Panc1 (cell line): Measurements from ENCODE around the gene PDCD2L. TPM values are rescaled to one million over a fixed set of nuclear protein-coding genes. Genes with fewer than 3 reads are reported as not detected.

Experiments used
- ATAC-seq: fragments of 200-7000 bp; cut with Tn5 transposase; 2 replicates; pipeline ENCODE4 v1.9.1; 2020; ENCODE audit warnings: mild to moderate bottlenecking, moderate library complexity
- BruUV-seq: library from RNA; stranded (reverse); fragments of 400-500 nt; replicated peaks from 2 replicates; lab custom pipeline; 2021; lab: Mats Ljungman, UMichigan
- CTCF ChIA-PET: fragments of 300-600 bp; sonication (Branson Sonifier 250); formaldehyde crosslinking; loops from one replicate; lab custom pipeline; 2022; ENCODE audit warnings: antibody characterized with exemption; lab: Charles Lee
- POLR2A ChIA-PET: fragments of 300-600 bp; sonication (Branson Sonifier 250); formaldehyde crosslinking; loops from one replicate; lab custom pipeline; 2022; ENCODE audit warnings: antibody characterized with exemption; lab: Charles Lee
- DNase-seq: peaks from one replicate; pipeline ENCODE4 v3.0.0-alpha.2; 2010; ENCODE audit warnings: low read depth, low spot score
- H3K27ac ChIP-seq: 2 replicates; pipeline ENCODE4 v1.5.1; 2011; ENCODE audit warnings: mild to moderate bottlenecking, low read length, inconsistent platforms
- H3K27me3 ChIP-seq: fragments of 200-500 bp; sonication (Bioruptor generic); 2 replicates; pipeline ENCODE4 v1.6.0; 2014; ENCODE audit warnings: low read length, inconsistent platforms; ENCODE audit not compliant: control insufficient read depth, insufficient read depth
- H3K36me3 ChIP-seq: fragments of 200-500 bp; sonication (Bioruptor generic); 2 replicates; pipeline ENCODE4 v1.5.1; 2014; ENCODE audit warnings: inconsistent platforms, mild to moderate bottlenecking, low read length, moderate library complexity; ENCODE audit not compliant: control insufficient read depth, insufficient read depth
- H3K4me1 ChIP-seq: 2 replicates; pipeline ENCODE4 v1.5.1; 2011; ENCODE audit warnings: inconsistent platforms, mild to moderate bottlenecking, low read length, moderate library complexity; ENCODE audit not compliant: control insufficient read depth, insufficient read depth
- H3K4me3 ChIP-seq, 2 experiments: 2 replicates each; pipeline ENCODE4 v1.5.1; 2011 to 2012; ENCODE audit warnings: low read depth in 2 of 2, low read length in 2 of 2, mild to moderate bottlenecking in 2 of 2, inconsistent platforms in 1 of 2, moderate library complexity in 1 of 2
- H3K9me3 ChIP-seq: fragments of 200-500 bp; sonication (Bioruptor generic); 2 replicates; pipeline ENCODE4 v1.5.1; 2014; ENCODE audit warnings: low read depth, mild to moderate bottlenecking, inconsistent platforms, low read length, moderate library complexity; ENCODE audit not compliant: control insufficient read depth, insufficient read depth
- POLR2AphosphoS5 ChIP-seq: IDR thresholded peaks from 2 replicates; pipeline ENCODE4 v1.6.1; 2012; ENCODE audit warnings: mild to moderate bottlenecking, low read depth, low read length, moderate library complexity
- REST ChIP-seq, 2 experiments: IDR thresholded peaks; 2 replicates each; pipeline ENCODE4 v1.6.1; 2011 to 2012; ENCODE audit warnings: low read depth in 2 of 2, control low read depth in 1 of 2, low read length in 1 of 2, mild to moderate bottlenecking in 1 of 2, moderate library complexity in 1 of 2; ENCODE audit not compliant: insufficient read depth in 1 of 2
- SIN3A ChIP-seq: IDR thresholded peaks from 2 replicates; pipeline ENCODE4 v1.6.1; 2012; ENCODE audit warnings: low read depth, mild to moderate bottlenecking, low read length, moderate library complexity, borderline replicate concordance; ENCODE audit not compliant: insufficient read depth
- TCF7L2 ChIP-seq: IDR thresholded peaks from 2 replicates; pipeline ENCODE4 v1.6.1; 2011; ENCODE audit warnings: mild to moderate bottlenecking, low read depth, low read length, inconsistent platforms
- in situ Hi-C: cut with HindIII; loops from 2 replicates; pipeline ENCODE4 v1.10.0; 2016; ENCODE audit warnings: low sequenced_read_pairs, low pct_unique_long_range_greater_than_20kb
- intact Hi-C: fragments of 100-400 bp; cut with micrococcal nuclease; formaldehyde crosslinking; loops from one replicate; pipeline ENCODE4 v1.10.0; 2022; ENCODE audit not compliant: unreplicated experiment
- total RNA-seq: library from RNA; stranded (reverse); gene quantifications from one replicate; pipeline ENCODE4 v1.2.1, GENCODE V29; 2021; ENCODE audit not compliant: unreplicated experiment
- TF ChIP-seq, protein P1 (sequence below): fragments of 450-650 bp; IDR thresholded peaks from 2 replicates; pipeline ENCODE4 v1.5.1; 2017; ENCODE audit warnings: mild to moderate bottlenecking

The PDCD2L gene
- total RNA-seq, 1 experiment from 2014 or later, result 36.4 TPM

- BruUV-seq, result no TSS peak
- ATAC-seq (peak; percentile 52), DNase-seq (no peak)
- POLR2A ChIA-PET, result no interaction called here
- H3K9me3 ChIP-seq, result no peaks in the 10 kb centered on the region
- in situ Hi-C loops (no loop called here), intact Hi-C loops (no loop called here)
- TF ChIP-seq, protein P1, sequence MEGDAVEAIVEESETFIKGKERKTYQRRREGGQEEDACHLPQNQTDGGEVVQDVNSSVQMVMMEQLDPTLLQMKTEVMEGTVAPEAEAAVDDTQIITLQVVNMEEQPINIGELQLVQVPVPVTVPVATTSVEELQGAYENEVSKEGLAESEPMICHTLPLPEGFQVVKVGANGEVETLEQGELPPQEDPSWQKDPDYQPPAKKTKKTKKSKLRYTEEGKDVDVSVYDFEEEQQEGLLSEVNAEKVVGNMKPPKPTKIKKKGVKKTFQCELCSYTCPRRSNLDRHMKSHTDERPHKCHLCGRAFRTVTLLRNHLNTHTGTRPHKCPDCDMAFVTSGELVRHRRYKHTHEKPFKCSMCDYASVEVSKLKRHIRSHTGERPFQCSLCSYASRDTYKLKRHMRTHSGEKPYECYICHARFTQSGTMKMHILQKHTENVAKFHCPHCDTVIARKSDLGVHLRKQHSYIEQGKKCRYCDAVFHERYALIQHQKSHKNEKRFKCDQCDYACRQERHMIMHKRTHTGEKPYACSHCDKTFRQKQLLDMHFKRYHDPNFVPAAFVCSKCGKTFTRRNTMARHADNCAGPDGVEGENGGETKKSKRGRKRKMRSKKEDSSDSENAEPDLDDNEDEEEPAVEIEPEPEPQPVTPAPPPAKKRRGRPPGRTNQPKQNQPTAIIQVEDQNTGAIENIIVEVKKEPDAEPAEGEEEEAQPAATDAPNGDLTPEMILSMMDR, result no peak
- TF ChIP-seq POLR2AphosphoS5 (no peak), TCF7L2 (no peak), REST (IDR thresholded peaks at IDR 0.05; ENCODE audit: insufficient read depth in 1 of 2, low read depth in 2 of 2, low read length in 1 of 2) (no peak), SIN3A (no peak)
- CTCF ChIA-PET, result no interaction called here
- peak overlapping the region; percentile 85 for H3K27ac ChIP-seq
- peak overlapping the region; percentile 72 to 96 for H3K4me3 ChIP-seq
- peaks cover 12% of the 10 kb centered on the region for H3K4me1 ChIP-seq
- no peaks in the 10 kb centered on the region for H3K27me3 ChIP-seq
- H3K36me3 ChIP-seq, result peaks cover 19% of the 10 kb centered on the region; the same call in 1 of the 2 replicates
These were observed 38.5 kb upstream of the PDCD2L start for GRCh38 chr19:34365463-34366401.

DNA sequence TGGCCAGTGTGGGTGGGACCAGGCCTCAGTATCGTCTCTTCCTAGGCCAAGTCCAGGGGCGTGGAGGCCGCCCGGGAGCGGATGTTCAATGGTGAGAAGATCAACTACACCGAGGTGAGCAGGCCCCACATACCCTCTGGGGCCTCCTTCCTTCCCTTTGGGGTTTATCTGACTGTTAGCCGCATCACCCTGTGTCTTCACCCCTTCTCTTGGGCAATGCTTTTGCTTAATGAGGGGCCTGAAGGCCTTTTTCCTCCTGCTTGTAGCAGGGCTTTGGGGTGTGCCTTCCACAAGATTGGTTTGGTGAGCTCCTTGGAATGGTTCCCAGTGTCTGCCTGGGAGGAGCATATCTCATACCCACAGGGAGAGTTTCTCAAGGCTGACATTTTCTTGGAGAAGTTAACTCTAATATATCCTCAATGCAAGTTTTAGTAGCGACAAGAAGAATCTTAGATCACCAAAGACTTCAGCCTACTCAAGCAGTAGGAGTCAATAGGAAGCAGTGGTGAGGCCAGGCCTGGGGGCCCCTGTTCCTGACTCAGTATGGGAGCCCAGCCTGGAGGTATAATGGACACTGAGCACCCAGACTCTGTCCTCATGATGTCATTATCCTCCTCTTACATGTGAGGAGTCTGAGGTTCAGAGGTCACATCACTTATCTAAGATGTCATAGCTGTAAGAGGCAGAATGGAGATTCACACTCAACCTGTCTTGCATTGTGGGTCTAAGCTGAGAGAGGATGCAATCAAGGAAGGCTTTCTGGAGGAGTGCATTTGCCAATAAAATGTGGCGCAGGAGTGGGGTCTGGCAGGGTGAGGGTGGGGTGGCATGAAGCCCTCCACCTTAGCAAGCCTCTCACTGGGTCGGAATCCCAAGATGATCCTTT lies 37.2 kb upstream of the PDCD2L start:
- BruUV-seq, result TSS peak; percentile 44
- ChIA-PET POLR2A (no interaction called here), CTCF (no interaction called here)
- Histone ChIP-seq H3K4me3 (peak overlapping the region in 1 of 2 experiments; percentile 96; a peak in 2 of 4 replicates), H3K9me3 (no peaks in the 10 kb centered on the region), H3K27me3 (no peaks in the 10 kb centered on the region), H3K27ac (no peak overlapping the region), H3K4me1 (peaks cover 12% of the 10 kb centered on the region), H3K36me3 (peaks cover 19% of the 10 kb centered on the region; the same call in 1 of the 2 replicates)
- intact Hi-C loops (no loop called here), in situ Hi-C loops (no loop called here)
- ATAC-seq (no peak), DNase-seq (no peak)
- TF ChIP-seq POLR2AphosphoS5 (no peak), REST (IDR thresholded peaks at IDR 0.05; ENCODE audit: insufficient read depth in 1 of 2, low read depth in 2 of 2, low read length in 1 of 2) (no peak), SIN3A (no peak), TCF7L2 (no peak)
- TF ChIP-seq, protein P1, result no peak
